A673 (cell line): ENCODE data around the gene CARD11.

Experiments
- CTCF ChIP-seq: fragments of 300-800, 200-600 bp; sonication (generic); conservative IDR thresholded peaks from 2 replicates; pipeline ENCODE4 v1.5.1; 2017; ENCODE audit warnings: low read depth, mild to moderate bottlenecking, antibody characterized with exemption, low read length, moderate library complexity, mixed read lengths
- EZH2 ChIP-seq: fragments of 200-600 bp; sonication (generic); IDR thresholded peaks from 2 replicates; pipeline ENCODE4 v1.6.1; 2017; ENCODE audit warnings: borderline replicate concordance, low read depth, mild to moderate bottlenecking, mixed read lengths, antibody characterized with exemption, low read length; ENCODE audit not compliant: poor library complexity, severe bottlenecking

DNA sequence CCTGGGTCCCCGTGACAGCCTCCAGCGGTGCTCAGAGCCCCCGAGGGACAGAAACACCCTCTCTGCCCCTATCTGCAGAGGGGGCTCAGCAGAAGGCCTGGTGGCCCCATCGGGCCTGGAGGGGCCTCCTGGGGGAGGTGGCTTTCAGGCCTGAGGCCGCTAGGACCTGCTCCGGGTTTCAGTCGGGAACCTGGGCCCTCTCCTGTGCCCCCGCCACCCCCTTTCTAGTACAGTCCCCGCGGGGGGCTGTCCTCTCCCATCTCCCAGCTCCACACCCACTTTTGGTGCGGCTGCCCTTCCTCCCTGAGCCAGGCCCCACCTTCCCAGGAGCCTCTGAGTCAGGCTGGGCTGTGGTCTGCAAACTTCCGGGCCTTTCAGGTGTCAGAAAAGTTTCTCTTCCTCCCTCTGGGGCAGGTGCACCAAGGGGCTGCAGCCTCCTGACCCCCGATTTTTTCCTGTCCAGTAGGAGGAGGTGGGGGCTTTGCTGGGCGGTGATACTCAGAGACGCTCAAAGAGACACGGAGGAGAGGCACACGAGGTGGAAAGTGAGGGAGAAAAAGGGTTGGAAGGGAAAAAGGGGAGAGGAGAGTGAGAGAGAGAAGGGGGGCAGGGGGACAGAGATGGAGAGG, 692 bp downstream of the CARD11 start:
- no peak for TF ChIP-seq CTCF
- no peak for TF ChIP-seq EZH2
